ENCODE measurements around the gene TEKTIP1.
"Not testable (repeated sequence)": the region's sequence is repeated elsewhere in the genome, so short reads cannot be mapped to it uniquely, and the experiment has no call there.

Gene TEKTIP1

GRCh38 chr19:3563709-3564524 is 24.9 kb downstream of the TEKTIP1 start:
- DNase-seq, result no peak

- no peak for DNase-seq
Measured at GRCh38 chr19:3565139-3565538, 26.2 kb downstream of the TEKTIP1 start.

- not testable (repeated sequence) for DNase-seq
Measured at GRCh38 chr19:3570042-3570441, 31.1 kb downstream of the TEKTIP1 start.

GRCh38 chr19:3570606-3571011 is 31.6 kb downstream of the TEKTIP1 start:
- DNase-seq, result no peak

- DNase-seq, result peak; percentile 95 to 98
Measured at GRCh38 chr19:3572132-3572854, 33.3 kb downstream of the TEKTIP1 start.

- no peak for DNase-seq
Measured at GRCh38 chr19:3572855-3573161, 33.8 kb downstream of the TEKTIP1 start, which contains the start of gene HMG20B. HMG20B (plus strand) TSS chr19:3572944; CDS start chr19:3573310, 366 bp downstream.

- DNase-seq, result peak in 1 of 2 experiments; percentile 50
Measured at GRCh38 chr19:3573162-3573857, 34.3 kb downstream of the TEKTIP1 start.

- peak; percentile 86 to 97 for DNase-seq
Measured at GRCh38 chr19:3573858-3574637, 35.1 kb downstream of the TEKTIP1 start.

GRCh38 chr19:3575260-3575741 is 36.3 kb downstream of the TEKTIP1 start:
- peak in 1 of 2 experiments; percentile 23 for DNase-seq

GRCh38 chr19:3575949-3576673 is 37.1 kb downstream of the TEKTIP1 start:
- DNase-seq, result no peak

- no peak for DNase-seq
Measured at GRCh38 chr19:3576696-3577443, 37.9 kb downstream of the TEKTIP1 start.

GRCh38 chr19:3577723-3578344 is 38.9 kb downstream of the TEKTIP1 start:
- DNase-seq, result no peak

GRCh38 chr19:3578390-3578789 is 39.4 kb downstream of the TEKTIP1 start:
- DNase-seq, result no peak

GRCh38 chr19:3580156-3580934 is 41.4 kb downstream of the TEKTIP1 start:
- DNase-seq, result no peak

- not testable (repeated sequence) for DNase-seq
Measured at GRCh38 chr19:3581792-3582191, 42.8 kb downstream of the TEKTIP1 start.

- not testable (repeated sequence) for DNase-seq
Measured at GRCh38 chr19:3584036-3584802, 45.2 kb downstream of the TEKTIP1 start.

- no peak for DNase-seq
Measured at GRCh38 chr19:3585301-3586126, 46.5 kb downstream of the TEKTIP1 start, which contains the start of gene GIPC3. GIPC3 (plus strand) TSS chr19:3585478; CDS start chr19:3585598, 120 bp downstream.

GRCh38 chr19:3586127-3586626 is 47.2 kb downstream of the TEKTIP1 start:
- peak in 1 of 2 experiments; percentile 28 for DNase-seq
